SK-N-SH (cell line): ENCODE results near the gene MAP4K4.

ENCODE experiments used
- CTCF ChIP-seq: fragments of 200-600 bp; sonication (generic); IDR thresholded peaks from 2 replicates; pipeline ENCODE4 v1.6.1; 2017; ENCODE audit warnings: antibody characterized with exemption, mild to moderate bottlenecking, moderate library complexity
- EP300 ChIP-seq, 2 experiments: IDR thresholded peaks; 2 replicates each; pipeline versions ENCODE4 v1.4.0 to v1.6.1; 2012; ENCODE audit warnings: borderline replicate concordance in 1 of 2, low read depth in 1 of 2, low read length in 1 of 2
- GATA2 ChIP-seq: sonication (generic); formaldehyde crosslinking; IDR thresholded peaks from 2 replicates; pipeline ENCODE4 v1.5.0; 2020; ENCODE audit warnings: mild to moderate bottlenecking, missing genetic modification reagents
- JUND ChIP-seq: IDR thresholded peaks from 2 replicates; pipeline ENCODE4 v1.4.0; 2012
- MAX ChIP-seq: IDR thresholded peaks from 2 replicates; pipeline ENCODE4 v1.4.0; 2012; ENCODE audit warnings: low read depth
- RAD21 ChIP-seq: IDR thresholded peaks from 2 replicates; pipeline ENCODE4 v1.6.1; 2012; ENCODE audit warnings: mild to moderate bottlenecking, low read length
- SIN3A ChIP-seq: IDR thresholded peaks from 2 replicates; pipeline ENCODE4 v1.6.1; 2012; ENCODE audit warnings: low read depth, mild to moderate bottlenecking, low read length, moderate library complexity, borderline replicate concordance
- SMC3 ChIP-seq: IDR thresholded peaks from 2 replicates; pipeline ENCODE4 v1.6.1; 2012; ENCODE audit warnings: low read depth, low read length, improper control_type of control experiment
- TAF1 ChIP-seq: IDR thresholded peaks from 2 replicates; pipeline ENCODE4 v1.6.1; 2012; ENCODE audit warnings: low read depth, mild to moderate bottlenecking, low read length, moderate library complexity, borderline replicate concordance

GRCh38 chr2:101909760-101910159 lies 212.3 kb downstream of the MAP4K4 start:
- TF ChIP-seq SMC3 = no peak
- TF ChIP-seq CTCF = no peak
- TF ChIP-seq TAF1 = no peak
- TF ChIP-seq EP300 (IDR thresholded peaks at IDR 0.05; ENCODE audit: borderline replicate concordance in 1 of 2, low read depth in 1 of 2, low read length in 1 of 2) = no peak
- no peak for TF ChIP-seq MAX
- TF ChIP-seq SIN3A = no peak
- no peak for TF ChIP-seq JUND
- TF ChIP-seq RAD21 = no peak
- no peak for TF ChIP-seq GATA2 (CRISPR knock-in tag)
